Astrocyte (in vitro differentiated cells and primary cell): ENCODE measurements around the gene PYGB. TPM values are rescaled to one million over a fixed set of nuclear protein-coding genes. Genes with fewer than 3 reads are reported as not detected.

Experiments
- DNase-seq: peaks from one replicate; pipeline ENCODE4 v3.0.0-alpha.2; 2010; ENCODE audit warnings: low read depth
- FAIRE-seq: peaks from 2 replicates; lab custom pipeline; 2011; peaks lifted over from hg19 to GRCh38; lab: Jason Lieb, UNC
- H2AFZ ChIP-seq: 2 replicates; pipeline ENCODE4 v1.6.0; 2012; ENCODE audit warnings: low read depth, low read length, inconsistent platforms
- H3K27ac ChIP-seq: 2 replicates; pipeline ENCODE4 v1.5.1; 2011; ENCODE audit warnings: low read depth, low read length, inconsistent platforms
- H3K27me3 ChIP-seq: 2 replicates; pipeline ENCODE4 v1.6.0; 2011; ENCODE audit warnings: low read length, inconsistent platforms; ENCODE audit not compliant: insufficient read depth
- H3K36me3 ChIP-seq: 2 replicates; pipeline ENCODE4 v1.5.1; 2011; ENCODE audit warnings: low read length, inconsistent platforms; ENCODE audit not compliant: insufficient read depth
- H3K4me1 ChIP-seq: 2 replicates; pipeline ENCODE4 v1.5.1; 2011; ENCODE audit warnings: low read length, inconsistent platforms; ENCODE audit not compliant: insufficient read depth
- H3K4me2 ChIP-seq: 2 replicates; pipeline ENCODE4 v1.6.0; 2012; ENCODE audit warnings: low read length, inconsistent platforms
- H3K4me3 ChIP-seq: 2 replicates; pipeline ENCODE4 v1.5.1; 2011; ENCODE audit warnings: low read depth, mild to moderate bottlenecking, low read length, inconsistent platforms; ENCODE audit not compliant: insufficient read depth
- H3K79me2 ChIP-seq: 2 replicates; pipeline ENCODE4 v1.6.0; 2012; ENCODE audit warnings: mild to moderate bottlenecking, low read length, inconsistent platforms; ENCODE audit not compliant: insufficient read depth
- H3K9ac ChIP-seq: 2 replicates; pipeline ENCODE4 v1.6.0; 2012; ENCODE audit warnings: mild to moderate bottlenecking, low read length, inconsistent platforms
- H3K9me3 ChIP-seq: 2 replicates; pipeline ENCODE4 v1.5.1; 2012; ENCODE audit warnings: low read depth, mild to moderate bottlenecking, low read length, inconsistent platforms; ENCODE audit not compliant: insufficient read depth
- H4K20me1 ChIP-seq: 2 replicates; pipeline ENCODE4 v1.6.0; 2012; ENCODE audit warnings: low read length, inconsistent platforms; ENCODE audit not compliant: insufficient read depth
- H3K27ac Mint-ChIP-seq: one replicate; pipeline ENCODE4 v1.8.0; 2021; ENCODE audit warnings: mild to moderate bottlenecking, mixed read lengths; ENCODE audit not compliant: unreplicated experiment
- H3K27me3 Mint-ChIP-seq: one replicate; pipeline ENCODE4 v1.8.0; 2021; ENCODE audit warnings: low read depth, mixed read lengths; ENCODE audit not compliant: unreplicated experiment
- H3K36me3 Mint-ChIP-seq: one replicate; pipeline ENCODE4 v1.8.0; 2021; ENCODE audit warnings: low read depth, mixed read lengths; ENCODE audit not compliant: unreplicated experiment
- H3K4me1 Mint-ChIP-seq: one replicate; pipeline ENCODE4 v1.8.0; 2021; ENCODE audit warnings: low read depth, mixed read lengths; ENCODE audit not compliant: unreplicated experiment
- H3K4me3 Mint-ChIP-seq: one replicate; pipeline ENCODE4 v1.8.0; 2021; ENCODE audit warnings: mild to moderate bottlenecking, moderate library complexity, mixed read lengths; ENCODE audit not compliant: unreplicated experiment
- H3K9me3 Mint-ChIP-seq: one replicate; pipeline ENCODE4 v1.8.0; 2021; ENCODE audit warnings: mild to moderate bottlenecking, mixed read lengths; ENCODE audit not compliant: unreplicated experiment
- EZH2 ChIP-seq: IDR thresholded peaks from 2 replicates; pipeline ENCODE4 v1.6.1; 2012; ENCODE audit warnings: mild to moderate bottlenecking, low read length, inconsistent platforms; ENCODE audit not compliant: insufficient read depth
- total RNA-seq: library from RNA; stranded (reverse); gene quantifications from 2 replicates; pipeline ENCODE4 v1.2.1, GENCODE V29; 2021
- TF ChIP-seq, protein P1 (sequence below): IDR thresholded peaks from 2 replicates; pipeline ENCODE4 v1.5.1; 2011; ENCODE audit warnings: low read depth, mild to moderate bottlenecking, inconsistent platforms, low read length, moderate library complexity; ENCODE audit not compliant: insufficient read depth

The PYGB gene
- total RNA-seq, 1 donor from 2014 or later, result 206 TPM

DNA sequence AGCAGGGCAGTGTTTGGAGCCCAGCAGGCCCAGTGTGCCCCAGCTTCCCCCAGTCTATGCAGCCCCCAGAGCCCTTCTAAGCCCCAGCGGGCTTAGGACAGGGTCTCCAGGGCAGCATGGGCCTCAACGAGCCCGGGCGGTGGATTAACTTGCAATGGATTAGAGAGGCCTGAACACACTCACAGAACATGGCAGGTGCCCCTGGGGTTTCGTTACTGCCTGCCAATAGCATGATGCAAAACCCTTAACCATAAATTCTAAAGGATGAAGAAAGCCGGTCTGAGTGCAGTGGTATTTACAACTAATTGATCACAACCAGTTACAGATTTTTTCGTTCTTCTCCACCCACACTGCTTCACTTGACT lies 33.5 kb upstream of the PYGB start:
- TF ChIP-seq, protein P1, sequence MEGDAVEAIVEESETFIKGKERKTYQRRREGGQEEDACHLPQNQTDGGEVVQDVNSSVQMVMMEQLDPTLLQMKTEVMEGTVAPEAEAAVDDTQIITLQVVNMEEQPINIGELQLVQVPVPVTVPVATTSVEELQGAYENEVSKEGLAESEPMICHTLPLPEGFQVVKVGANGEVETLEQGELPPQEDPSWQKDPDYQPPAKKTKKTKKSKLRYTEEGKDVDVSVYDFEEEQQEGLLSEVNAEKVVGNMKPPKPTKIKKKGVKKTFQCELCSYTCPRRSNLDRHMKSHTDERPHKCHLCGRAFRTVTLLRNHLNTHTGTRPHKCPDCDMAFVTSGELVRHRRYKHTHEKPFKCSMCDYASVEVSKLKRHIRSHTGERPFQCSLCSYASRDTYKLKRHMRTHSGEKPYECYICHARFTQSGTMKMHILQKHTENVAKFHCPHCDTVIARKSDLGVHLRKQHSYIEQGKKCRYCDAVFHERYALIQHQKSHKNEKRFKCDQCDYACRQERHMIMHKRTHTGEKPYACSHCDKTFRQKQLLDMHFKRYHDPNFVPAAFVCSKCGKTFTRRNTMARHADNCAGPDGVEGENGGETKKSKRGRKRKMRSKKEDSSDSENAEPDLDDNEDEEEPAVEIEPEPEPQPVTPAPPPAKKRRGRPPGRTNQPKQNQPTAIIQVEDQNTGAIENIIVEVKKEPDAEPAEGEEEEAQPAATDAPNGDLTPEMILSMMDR, result no peak
- no peak for TF ChIP-seq EZH2
- Histone ChIP-seq H3K79me2 (peaks cover 4% of the 10 kb centered on the region), H3K27ac (no peak overlapping the region), H3K4me3 (no peak overlapping the region), H3K9me3 (no peaks in the 10 kb centered on the region), H3K9ac (no peak overlapping the region), H3K4me1 (no peaks in the 10 kb centered on the region), H3K4me2 (no peak overlapping the region), H3K36me3 (peaks cover 21% of the 10 kb centered on the region), H2AFZ (no peak overlapping the region), H4K20me1 (peaks cover 4% of the 10 kb centered on the region), H3K27me3 (no peaks in the 10 kb centered on the region)
- Mint-ChIP-seq H3K27me3 (no peaks in the 10 kb centered on the region), H3K4me3 (no peak overlapping the region), H3K9me3 (no peaks in the 10 kb centered on the region), H3K36me3 (peaks cover 13% of the 10 kb centered on the region), H3K4me1 (no peaks in the 10 kb centered on the region), H3K27ac (no peak overlapping the region)
- FAIRE-seq, result no peak
- no peak for DNase-seq

DNA sequence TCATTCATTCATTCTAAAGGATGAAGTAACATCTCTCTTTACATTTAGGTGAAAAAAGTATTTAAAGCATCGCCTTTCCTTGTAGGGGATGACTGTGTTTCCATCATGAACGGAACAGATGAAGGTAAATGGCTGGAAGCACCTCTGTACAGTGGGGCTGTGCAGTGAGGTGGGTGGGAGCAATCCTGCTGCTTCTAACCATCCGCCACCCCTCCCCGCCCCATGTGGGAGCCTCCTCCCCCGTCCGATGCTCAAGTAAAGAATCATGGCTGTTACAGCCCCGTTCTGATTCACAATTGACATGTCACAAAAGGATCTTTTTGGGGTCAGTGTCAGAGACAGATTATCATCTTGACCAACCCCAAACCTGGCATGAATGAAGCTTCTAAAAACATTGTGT lies 33.1 kb upstream of the PYGB start:
- peaks cover 1% of the 10 kb centered on the region for H3K79me2 ChIP-seq
- FAIRE-seq (no peak), DNase-seq (no peak)
- no peak overlapping the region for H3K4me3 ChIP-seq
- no peak overlapping the region for H3K27ac ChIP-seq
- H3K4me2 ChIP-seq, result no peak overlapping the region
- H2AFZ ChIP-seq, result no peak overlapping the region
- H3K9me3 ChIP-seq, result no peaks in the 10 kb centered on the region
- Mint-ChIP-seq H3K9me3 (no peaks in the 10 kb centered on the region), H3K36me3 (peaks cover 13% of the 10 kb centered on the region), H3K27ac (no peak overlapping the region), H3K4me3 (no peak overlapping the region), H3K27me3 (no peaks in the 10 kb centered on the region), H3K4me1 (no peaks in the 10 kb centered on the region)
- H4K20me1 ChIP-seq, result peaks cover under 1% of the 10 kb centered on the region
- H3K36me3 ChIP-seq, result peaks cover 21% of the 10 kb centered on the region
- peaks cover 1% of the 10 kb centered on the region for H3K4me1 ChIP-seq
- no peaks in the 10 kb centered on the region for H3K27me3 ChIP-seq
- TF ChIP-seq EZH2, result no peak
- TF ChIP-seq, protein P1, result no peak
- no peak overlapping the region for H3K9ac ChIP-seq

DNA sequence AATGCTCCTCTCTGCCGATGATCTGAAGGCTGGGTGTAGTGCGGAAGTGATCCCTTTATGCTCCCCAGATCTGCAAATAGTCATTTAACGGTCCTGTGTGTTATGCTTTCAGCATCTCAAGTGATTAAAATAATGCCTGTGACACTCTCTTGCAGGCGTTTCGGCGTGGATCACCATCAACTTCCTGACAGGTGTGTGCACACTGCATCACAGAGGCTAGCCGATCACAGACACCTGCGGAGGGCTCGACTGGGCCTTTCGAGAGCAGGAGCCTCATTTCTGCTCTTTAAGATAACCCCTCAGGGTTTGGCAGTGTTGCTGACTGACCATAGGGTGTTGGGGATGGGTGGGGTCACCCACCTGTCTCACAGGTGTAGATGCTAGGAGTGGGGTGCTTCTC lies 32.4 kb upstream of the PYGB start:
- no peaks in the 10 kb centered on the region for H3K79me2 ChIP-seq
- peaks cover 3% of the 10 kb centered on the region for H3K4me1 ChIP-seq
- no peak for FAIRE-seq
- H3K9ac ChIP-seq, result no peak overlapping the region
- Mint-ChIP-seq H3K36me3 (peaks cover 13% of the 10 kb centered on the region), H3K27me3 (no peaks in the 10 kb centered on the region), H3K4me3 (no peak overlapping the region), H3K9me3 (no peaks in the 10 kb centered on the region), H3K27ac (no peak overlapping the region), H3K4me1 (no peaks in the 10 kb centered on the region)
- H3K27me3 ChIP-seq, result no peaks in the 10 kb centered on the region
- no peak for DNase-seq
- peaks cover 21% of the 10 kb centered on the region for H3K36me3 ChIP-seq
- no peak for TF ChIP-seq EZH2
- TF ChIP-seq, protein P1, result no peak
- H3K4me3 ChIP-seq, result no peak overlapping the region
- no peaks in the 10 kb centered on the region for H4K20me1 ChIP-seq
- no peak overlapping the region for H3K4me2 ChIP-seq
- H2AFZ ChIP-seq, result no peak overlapping the region
- no peaks in the 10 kb centered on the region for H3K9me3 ChIP-seq
- no peak overlapping the region for H3K27ac ChIP-seq
